GM19468 (cell line): ENCODE results near the gene HTR5A.
A peak's percentile ranks its signal among the peaks of the same experiment; 100 is the strongest.
"Not testable (repeated sequence)": the region's sequence is repeated elsewhere in the genome, so short reads cannot be mapped to it uniquely, and the experiment has no call there.

Experiments
- ATAC-seq: cut with Tn5 transposase; IDR thresholded peaks from one replicate; pipeline ENCODE4 v1.9.1; 2021; ENCODE audit warnings: mild to moderate bottlenecking, moderate library complexity, moderate number of reproducible peaks; ENCODE audit not compliant: unreplicated experiment; ENCODE audit errors: extremely low read depth

The HTR5A gene

DNA sequence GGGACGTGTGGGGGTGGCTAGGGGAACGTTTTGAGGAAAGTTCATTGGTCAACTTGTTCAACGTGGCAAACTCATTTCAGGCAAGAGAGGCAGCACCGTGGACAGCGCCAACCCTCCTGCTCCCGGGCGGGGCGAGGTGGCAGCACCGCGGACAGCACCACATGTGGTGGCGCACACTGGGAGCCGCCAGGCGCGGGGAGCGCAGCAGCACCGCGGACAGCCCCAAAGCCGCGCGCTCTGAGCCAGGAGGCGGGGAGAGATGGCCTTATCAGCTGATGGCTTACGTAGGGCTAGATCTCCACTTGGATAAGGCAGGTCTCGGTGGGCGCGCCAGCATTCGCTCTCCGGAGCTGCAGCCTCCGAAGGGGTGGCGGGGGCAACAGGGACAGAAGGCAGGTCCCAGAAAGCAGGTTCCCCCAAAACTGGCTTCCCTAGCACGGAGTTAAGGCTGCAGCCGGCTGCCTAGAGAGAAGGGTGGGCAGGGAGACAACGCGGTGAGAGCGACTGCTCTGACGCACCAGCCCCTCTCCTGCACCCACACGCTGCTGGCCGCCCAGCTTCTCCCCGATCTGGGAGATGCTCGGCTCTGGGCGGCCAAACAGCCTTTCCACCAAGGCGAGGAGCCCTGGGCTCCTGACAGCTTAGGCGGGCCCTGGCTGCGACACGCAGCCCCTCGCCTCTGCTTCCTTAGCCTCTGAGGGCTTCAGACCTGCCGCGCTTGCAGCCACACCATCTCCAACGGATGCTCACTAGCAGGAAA is at the start of gene HTR5A:
Gene HTR5A (plus strand): TSS at position 333 of the 760 bp plus-strand sequence. CDS start 576 bp downstream, outside the sequence.
- ATAC-seq: peak; percentile 75

DNA sequence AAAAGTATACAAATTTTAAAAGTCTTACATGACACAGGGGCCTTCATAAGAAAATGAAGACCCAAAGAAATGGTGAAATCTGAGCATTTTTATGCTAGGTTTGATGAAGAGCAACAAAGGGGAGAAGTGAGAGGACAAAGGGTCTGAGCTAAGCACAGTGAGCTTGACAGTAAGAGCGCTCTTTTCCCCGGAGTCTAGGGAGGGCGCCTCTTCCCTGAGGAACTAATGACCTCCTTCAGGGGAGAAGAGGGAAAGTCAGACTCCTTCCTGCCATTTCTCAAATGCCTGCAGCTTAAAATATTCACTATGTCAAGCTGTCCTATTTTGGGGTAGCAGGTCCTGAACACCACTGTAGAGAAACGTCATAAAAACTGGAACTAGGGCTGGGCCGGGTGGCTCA is 49.1 kb upstream of the HTR5A start:
- ATAC-seq: no peak

DNA sequence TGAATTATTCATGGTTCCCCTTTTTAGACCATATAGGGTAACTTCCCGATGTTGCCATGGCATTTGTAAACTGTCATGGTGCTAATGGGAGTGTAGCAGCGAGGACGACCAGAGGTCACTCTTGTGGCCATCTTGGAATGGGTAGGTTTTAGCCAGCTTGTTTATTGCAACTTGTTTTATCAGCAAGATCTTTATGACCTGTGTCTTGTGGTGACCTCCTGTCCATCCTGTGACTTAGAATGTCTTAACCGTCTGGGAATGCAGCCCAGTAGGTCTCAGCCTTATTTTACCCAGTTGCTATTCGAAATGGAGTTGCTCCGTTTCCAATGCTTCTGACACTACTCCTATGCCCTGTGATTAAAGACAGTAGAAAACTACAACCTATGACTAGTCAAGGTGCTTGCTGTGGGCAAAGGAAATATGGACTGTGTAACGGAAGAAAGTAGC is 48.4 kb upstream of the HTR5A start:
- ATAC-seq: no peak

DNA sequence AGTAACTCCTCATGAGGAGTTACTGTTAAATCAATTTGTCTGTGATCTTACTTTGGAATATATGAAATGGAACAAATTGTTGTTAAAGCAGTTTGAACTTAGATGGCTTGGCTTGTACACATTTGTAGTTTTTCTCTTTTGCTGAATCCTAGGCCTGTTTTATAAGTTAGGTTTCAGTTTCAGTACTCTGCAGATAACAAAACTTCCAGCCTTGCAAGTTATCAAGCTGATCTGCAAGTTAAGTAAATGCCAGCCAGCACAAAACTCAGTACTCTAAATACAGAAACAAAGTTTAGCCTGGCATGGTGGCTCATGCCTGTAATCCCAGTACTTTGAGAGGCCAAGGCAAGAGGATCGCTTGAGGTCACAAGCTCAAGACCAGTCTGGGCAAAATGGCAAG is 42.2 kb upstream of the HTR5A start:
- no peak for ATAC-seq

DNA sequence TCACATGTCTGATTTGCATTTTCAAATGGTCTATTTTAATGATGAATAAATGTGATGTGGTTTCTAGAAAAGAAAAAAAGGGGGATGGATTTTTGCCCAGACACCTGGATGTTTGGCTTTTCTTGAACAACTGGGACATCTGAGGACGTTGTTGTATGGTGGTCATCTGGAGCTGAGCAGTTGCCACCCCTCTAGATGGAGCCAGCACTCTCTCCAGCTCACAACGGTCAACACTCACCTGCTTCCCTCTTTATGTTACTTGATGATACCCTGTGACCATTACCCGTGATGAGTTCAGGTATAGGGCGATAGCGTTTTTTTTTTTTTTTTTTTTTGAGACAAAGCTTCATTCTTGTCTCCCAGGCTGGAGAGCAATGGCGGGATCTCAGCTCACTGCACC is 37.1 kb upstream of the HTR5A start:
- ATAC-seq: no peak

DNA sequence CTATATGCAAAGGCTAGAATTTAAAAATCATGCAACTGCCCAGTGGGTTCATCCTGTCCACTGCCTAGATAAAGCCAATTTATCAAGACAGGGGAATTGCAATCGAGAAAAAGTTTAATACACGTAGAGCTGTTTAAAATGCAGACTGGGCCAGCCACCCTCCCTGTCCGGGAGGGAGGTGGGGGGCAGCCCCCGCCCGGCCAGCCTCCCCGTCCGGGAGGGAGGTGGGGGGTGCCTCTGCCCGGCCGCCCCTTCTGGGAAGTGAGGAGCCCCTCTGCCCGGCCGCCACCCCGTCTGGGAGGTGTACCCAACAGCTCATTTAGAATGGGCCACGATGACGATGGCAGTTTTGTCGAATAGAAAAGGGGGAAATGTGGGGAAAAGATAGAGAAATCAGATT is 35.6 kb upstream of the HTR5A start:
- not testable (repeated sequence) for ATAC-seq

DNA sequence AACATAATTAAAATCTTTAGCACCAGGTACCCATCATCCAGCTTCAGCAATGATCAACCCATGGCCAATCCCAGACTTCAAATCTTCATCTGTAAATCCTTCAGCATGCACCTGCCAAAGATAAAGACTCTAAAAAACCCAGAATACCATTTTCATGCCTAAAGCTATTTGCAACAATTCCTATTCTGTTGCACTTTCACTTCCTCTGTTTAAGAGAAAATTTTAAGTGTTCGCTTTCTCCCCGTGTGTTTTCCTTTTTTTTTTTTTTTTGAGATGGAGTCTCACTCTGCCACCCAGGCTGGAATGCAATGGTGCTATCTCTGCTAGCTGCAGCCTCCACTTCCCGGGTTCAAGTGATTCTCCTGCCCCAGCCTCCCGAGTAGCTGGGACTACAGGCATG is 31.8 kb upstream of the HTR5A start:
- ATAC-seq: no peak

DNA sequence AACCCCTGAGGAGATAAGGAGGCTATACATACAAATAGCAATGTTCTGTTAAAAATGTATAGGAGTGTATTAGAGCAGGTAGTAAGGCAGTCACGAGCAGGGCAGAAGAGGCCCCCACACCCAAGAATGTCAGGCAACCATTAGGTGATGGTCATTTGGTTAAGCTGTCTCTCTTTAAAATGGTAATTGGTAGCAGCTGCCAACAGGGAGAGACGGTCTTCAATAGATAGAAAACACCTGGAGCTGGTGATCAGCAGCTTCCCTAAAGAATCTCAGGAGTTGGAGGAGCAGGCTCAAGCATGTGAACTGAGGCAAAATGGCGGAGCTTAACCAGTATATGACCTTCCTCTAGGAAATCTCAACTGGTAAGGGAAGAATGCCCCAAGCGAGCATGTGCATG is 26.4 kb upstream of the HTR5A start:
- no peak for ATAC-seq

DNA sequence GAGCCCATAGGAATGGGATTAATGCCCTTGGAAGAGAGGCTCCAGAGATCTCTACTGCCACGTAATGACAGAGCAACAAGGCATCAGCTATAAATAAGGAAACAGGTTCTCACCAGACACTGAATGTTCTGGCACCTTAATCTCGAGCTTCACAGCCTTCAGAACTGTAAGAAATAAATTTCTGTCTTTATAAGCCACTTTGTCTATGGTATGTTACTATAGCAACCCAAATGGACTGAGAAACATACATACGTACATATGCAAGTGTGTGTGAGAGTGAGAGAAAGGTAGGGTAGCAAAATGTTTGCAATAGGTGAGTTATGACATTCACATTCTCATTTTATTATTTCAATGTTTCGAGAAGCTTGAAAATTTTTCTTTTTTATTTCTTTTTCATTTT is 22.1 kb upstream of the HTR5A start:
- ATAC-seq: no peak

DNA sequence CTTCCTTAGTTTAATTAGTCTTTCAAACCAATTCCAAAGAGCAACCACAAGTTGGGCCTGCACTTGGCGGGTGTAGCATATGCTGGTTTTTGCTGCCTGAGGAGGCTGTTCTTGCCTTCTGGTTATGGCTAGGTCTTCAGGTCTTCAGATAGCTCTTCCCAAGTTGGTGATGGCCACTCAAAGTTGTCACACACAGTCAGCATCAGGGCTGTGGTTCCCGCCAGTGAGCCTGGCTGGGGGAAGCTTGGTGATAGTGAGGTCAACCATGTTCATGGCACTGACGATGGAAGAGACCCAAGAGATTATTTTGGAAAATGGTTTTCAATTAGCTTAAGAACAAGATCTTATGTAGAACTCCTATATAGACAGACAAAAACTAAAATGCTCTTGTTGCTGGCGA is 18.8 kb upstream of the HTR5A start:
- ATAC-seq: no peak

DNA sequence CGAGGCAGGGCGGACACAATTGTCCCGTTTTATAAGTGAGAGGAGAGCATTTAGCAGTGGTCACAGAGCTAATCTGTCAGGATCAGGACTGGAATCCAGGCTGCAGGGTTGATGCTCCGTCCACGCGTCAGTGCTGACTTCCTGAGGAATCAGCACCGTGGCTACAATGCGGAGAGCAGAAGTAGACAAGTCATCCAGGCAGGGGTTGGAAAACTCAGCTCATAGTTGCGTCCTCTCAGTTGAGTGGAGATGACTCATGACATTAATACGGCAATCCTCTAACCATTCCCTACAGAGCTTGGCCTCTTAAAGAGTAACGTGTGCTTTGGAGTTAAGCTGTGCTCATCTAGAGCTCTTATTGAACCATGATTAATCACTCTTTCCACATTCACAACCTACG is 17.1 kb upstream of the HTR5A start:
- no peak for ATAC-seq

DNA sequence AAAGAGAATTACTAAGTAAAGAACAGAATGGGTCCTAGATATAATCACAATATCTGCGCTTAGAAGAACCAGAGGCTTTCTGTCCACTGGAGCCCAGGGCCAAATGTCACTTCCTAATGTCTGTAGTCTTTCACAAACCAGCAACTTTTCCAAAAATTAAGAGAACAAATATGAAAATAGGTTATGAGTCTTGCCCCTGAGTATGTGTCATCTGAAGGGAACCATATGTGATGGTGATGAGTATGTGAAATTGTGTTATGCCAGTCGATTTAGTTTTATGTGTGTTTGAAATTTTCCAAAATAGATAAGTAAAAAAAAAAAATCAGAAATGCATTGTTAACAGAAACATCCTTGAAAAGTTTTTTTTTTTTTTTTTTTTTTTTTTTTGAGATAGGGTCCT is 15.4 kb upstream of the HTR5A start:
- no peak for ATAC-seq

DNA sequence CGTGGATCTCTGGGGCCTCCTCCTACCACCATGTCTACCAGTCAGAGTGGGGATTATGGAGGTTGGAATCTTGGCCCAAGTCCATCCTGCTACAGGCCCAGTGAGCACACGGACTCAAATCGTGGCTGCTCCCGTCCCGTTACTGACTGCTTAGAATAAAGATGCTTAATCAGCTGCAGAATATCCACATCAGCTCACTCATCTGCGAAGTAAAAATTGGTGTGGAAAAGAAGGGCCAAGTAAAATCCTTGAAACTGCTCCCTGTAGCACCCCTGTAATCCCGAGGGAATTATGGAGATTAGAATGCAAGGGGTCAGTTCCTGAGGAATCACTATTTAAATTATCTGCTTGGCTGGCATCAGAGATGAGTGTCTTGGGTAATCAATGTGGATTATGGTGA is 13.0 kb upstream of the HTR5A start:
- no peak for ATAC-seq

DNA sequence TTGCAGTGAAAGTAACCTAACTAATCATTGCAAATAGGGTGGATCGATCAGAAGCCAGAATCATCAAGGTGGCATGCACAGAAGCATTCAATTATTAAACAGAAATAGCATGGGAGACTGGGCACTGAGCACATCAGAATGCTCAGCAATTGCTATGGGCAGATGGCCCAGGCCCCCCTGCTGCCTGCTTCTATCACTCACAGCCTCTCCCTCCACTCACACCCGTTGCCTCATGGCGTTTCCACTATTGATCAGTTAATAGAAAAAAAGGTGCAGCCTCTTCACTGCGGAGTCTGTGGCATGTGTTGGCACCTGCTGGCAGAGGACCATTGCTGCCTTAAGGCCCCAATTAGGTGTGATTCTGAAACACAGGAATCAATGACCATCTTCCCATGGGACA is 11.2 kb upstream of the HTR5A start:
- no peak for ATAC-seq

DNA sequence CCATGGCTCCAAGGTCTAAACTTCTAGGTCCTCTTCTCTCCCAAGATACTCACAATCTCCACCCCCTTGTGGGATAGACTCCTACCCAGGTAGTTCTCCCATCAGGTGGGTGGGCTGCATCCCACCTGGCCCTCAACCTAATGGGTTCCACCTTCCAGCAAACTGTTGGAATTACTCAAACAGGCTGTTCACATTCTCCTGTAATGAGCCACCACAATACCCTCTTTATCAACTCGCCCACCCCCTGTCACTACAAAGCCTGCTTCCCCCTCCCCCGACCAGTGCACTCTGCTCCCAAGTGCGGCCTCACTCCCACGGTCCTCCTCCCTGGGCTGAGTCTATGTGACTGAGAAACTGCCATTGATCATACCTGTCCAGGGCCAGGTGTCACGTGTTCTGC is 10.4 kb upstream of the HTR5A start:
- no peak for ATAC-seq

DNA sequence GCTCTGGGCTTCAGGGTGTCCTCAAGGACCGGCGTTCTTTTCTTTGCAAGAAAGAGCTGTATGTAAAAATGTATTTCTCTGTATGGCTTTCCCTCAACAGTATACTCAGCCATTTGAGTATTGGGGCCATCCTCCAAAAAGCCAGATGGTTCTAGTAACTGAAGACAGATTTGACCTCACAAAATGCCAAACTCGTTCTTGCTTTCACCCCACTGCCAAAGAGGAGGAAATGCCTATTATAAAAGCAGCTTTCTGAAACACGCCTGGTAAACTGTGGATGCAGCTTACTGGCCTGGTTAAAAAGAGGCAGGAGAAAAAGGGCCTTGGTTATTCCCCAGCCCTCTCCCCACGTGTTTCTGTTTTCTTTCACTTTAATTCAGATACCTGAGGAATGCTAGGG is 7.7 kb upstream of the HTR5A start:
- no peak for ATAC-seq

DNA sequence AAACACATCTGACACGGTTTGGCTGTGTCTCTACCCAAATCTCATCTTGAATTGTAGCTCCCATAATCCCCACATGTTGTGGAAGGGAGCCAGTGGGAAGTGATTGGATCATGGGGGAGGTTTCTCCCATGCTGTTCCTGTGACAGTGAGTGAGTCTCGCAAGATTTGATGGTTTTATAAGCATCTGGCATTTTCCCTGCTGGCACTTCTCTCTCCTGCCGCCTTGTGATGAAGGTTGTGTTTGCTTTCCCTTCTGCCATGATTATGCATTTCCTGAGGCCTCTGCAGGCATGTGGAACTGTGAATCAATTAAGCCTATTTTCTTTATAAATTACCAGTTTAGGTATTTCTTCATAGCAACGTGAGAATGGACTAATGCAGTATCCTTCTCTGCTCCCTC is 5.9 kb upstream of the HTR5A start:
- no peak for ATAC-seq

DNA sequence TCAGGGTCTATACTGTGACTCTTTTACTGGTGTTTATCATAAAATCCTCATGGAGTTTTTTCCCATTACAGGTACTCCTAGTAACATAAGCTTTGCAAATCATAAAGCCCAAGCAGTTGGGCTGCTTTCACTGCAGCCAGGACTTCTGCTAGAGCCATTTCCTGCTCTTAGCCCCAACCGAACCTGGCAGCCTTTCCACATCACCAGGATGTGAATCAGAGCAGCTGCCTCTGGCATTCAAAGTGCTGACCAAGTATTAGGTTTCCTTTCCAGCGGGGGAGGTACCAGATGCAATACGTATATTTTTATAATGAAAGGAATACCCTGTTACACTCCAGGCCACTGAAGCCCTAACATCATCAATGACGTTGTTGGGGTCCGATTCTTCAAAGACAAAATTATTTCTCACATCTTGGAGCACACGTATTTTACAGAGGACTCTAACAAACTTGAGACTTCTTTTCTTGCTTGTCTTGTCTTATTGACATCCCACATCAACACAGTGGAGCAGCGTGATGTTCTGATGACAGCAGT is 3.6 kb upstream of the HTR5A start:
- no peak for ATAC-seq

DNA sequence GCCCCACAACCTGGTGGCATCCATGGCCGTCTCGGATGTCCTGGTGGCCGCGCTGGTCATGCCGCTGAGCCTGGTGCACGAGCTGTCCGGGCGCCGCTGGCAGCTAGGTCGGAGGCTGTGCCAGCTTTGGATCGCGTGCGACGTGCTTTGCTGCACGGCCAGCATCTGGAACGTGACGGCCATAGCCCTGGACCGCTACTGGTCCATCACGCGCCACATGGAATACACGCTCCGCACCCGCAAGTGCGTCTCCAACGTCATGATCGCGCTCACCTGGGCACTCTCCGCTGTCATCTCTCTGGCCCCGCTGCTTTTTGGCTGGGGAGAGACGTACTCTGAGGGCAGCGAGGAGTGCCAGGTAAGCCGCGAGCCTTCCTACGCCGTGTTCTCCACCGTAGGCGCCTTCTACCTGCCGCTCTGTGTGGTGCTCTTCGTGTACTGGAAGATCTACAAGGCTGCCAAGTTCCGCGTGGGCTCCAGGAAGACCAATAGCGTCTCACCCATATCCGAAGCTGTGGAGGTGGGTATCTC is 1.1 kb downstream of the HTR5A start:
- no peak for ATAC-seq

DNA sequence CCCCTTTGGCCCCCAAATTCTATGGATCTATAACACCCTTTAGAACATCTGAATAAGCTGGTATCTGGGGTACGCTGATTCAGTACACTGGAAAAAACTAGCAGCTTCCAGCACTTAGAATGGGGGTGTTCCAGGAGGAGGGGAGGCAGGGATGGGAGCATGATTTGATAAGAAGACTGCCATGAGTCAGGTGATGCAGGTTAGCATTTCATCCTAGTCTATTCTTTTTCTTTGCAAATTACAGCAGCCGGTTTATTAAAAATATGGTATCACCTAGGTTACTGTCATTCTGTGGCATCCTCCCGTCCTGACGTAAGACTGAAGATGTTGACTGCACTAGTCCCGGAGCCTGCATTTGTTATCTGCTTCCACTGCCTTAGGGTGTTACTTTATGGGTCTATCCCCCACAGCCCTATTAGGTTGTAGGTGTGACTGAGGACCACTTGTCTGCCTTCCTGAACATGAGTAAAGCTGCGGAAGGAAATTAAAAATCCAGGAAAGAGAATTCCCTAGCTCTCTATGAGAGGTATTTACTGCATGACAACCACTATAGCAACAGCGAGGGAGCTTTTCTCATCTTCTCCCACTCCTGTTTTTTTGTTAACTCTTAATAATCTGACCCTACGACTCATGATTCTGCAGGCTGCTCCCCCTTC is 1.9 kb downstream of the HTR5A start:
- no peak for ATAC-seq

DNA sequence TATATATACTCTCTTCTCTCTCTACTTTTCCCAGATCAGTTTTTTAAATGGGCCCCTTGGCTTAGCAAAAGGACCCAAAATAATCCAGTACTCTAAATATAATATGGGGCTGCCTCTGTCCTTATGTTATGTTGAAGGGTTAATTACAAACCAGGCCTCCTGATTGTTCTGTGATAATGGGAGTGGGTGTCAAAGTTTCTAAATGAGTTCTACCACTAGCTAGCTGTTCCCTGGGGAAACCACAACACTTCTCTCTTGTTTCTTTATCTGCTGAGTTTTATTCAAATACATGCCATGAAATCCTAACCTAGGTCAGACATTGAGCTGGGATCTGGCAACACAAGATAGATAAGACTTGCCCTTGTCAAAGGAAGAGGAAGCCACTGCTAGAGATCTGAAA is 3.8 kb downstream of the HTR5A start:
- ATAC-seq: no peak
